ENCODE results near the gene PIGN.

DNA sequence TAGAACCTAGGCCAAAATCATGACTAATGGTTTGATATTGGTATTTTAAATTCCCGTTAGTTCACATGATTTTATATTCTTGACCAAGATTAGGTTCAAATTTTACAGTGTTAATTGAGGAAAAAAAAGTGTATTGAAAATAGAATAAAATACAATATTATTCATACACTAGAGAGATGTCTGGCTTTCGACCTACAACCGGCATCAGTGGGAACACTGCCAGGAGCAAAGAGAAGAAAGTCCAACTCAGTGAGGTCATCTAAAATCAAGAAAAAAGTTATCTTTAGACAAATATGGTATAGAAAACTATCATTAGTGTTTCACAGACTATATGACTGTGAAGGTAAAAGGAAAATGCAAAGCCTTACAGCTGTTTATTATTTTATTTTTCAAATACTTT is 81.5 kb downstream of the PIGN start:
- TF ChIP-seq, protein P1, sequence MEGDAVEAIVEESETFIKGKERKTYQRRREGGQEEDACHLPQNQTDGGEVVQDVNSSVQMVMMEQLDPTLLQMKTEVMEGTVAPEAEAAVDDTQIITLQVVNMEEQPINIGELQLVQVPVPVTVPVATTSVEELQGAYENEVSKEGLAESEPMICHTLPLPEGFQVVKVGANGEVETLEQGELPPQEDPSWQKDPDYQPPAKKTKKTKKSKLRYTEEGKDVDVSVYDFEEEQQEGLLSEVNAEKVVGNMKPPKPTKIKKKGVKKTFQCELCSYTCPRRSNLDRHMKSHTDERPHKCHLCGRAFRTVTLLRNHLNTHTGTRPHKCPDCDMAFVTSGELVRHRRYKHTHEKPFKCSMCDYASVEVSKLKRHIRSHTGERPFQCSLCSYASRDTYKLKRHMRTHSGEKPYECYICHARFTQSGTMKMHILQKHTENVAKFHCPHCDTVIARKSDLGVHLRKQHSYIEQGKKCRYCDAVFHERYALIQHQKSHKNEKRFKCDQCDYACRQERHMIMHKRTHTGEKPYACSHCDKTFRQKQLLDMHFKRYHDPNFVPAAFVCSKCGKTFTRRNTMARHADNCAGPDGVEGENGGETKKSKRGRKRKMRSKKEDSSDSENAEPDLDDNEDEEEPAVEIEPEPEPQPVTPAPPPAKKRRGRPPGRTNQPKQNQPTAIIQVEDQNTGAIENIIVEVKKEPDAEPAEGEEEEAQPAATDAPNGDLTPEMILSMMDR (conservative IDR thresholded peaks at IDR 0.05 in 1 of 2, IDR thresholded peaks at IDR 0.05 in 1 of 2; ENCODE audit: extremely low read depth in 1 of 2, insufficient read depth in 1 of 2, low read depth in 1 of 2, low read length in 2 of 2): no peak
- TF ChIP-seq EZH2 (IDR thresholded peaks at IDR 0.05; ENCODE audit: borderline replicate concordance, low read length): no peak

Data from mammary epithelial cell (primary cell).